SK-N-SH treated with all-trans-retinoic acid at 6 μM for 48 hours (cell line): ENCODE results near the gene ERC1.

ENCODE experiments used
- ARNTL ChIP-seq: fragments of 450-650 bp; formaldehyde crosslinking; IDR thresholded peaks from 2 replicates; pipeline ENCODE4 v1.5.0; 2020; ENCODE audit warnings: low read depth, mild to moderate bottlenecking, moderate library complexity, borderline replicate concordance
- CREB5 ChIP-seq: fragments of 250-450 bp; sonication (Bioruptor Pico); IDR thresholded peaks from 2 replicates; pipeline ENCODE4 v1.5.1; 2020; ENCODE audit warnings: low read depth, mild to moderate bottlenecking, moderate library complexity
- CSDC2 ChIP-seq: fragments of 250-450 bp; sonication (Bioruptor Pico); IDR thresholded peaks from 2 replicates; pipeline ENCODE4 v1.5.0; 2020; ENCODE audit warnings: mild to moderate bottlenecking, moderate library complexity
- CSRNP3 ChIP-seq: fragments of 250-450 bp; sonication (Bioruptor Pico); IDR thresholded peaks from 2 replicates; pipeline ENCODE4 v1.5.1; 2021; ENCODE audit warnings: mild to moderate bottlenecking, moderate library complexity
- GLIS3 ChIP-seq: fragments of 250-450 bp; sonication (Bioruptor Pico); IDR thresholded peaks from 2 replicates; pipeline ENCODE4 v1.5.0; 2020; ENCODE audit warnings: mild to moderate bottlenecking, moderate library complexity
- PATZ1 ChIP-seq: fragments of 250-450 bp; sonication (Bioruptor Pico); IDR thresholded peaks from 2 replicates; pipeline ENCODE4 v1.8.0; 2020; ENCODE audit warnings: mild to moderate bottlenecking, moderate library complexity, borderline replicate concordance
- TOX ChIP-seq: fragments of 250-450 bp; sonication (Bioruptor Pico); IDR thresholded peaks from 2 replicates; pipeline ENCODE4 v1.8.0; 2021; ENCODE audit warnings: mild to moderate bottlenecking, moderate library complexity, borderline replicate concordance
- ZFP30 ChIP-seq: fragments of 450-650 bp; formaldehyde crosslinking; IDR thresholded peaks from 2 replicates; pipeline ENCODE4 v1.5.0; 2022; ENCODE audit warnings: mild to moderate bottlenecking, moderate library complexity

GRCh38 chr12:1305791-1306500 lies 314.9 kb downstream of the ERC1 start:
- TF ChIP-seq TOX (no peak), GLIS3 (CRISPR knock-in tag) (no peak), ARNTL (CRISPR knock-in tag) (no peak), ZFP30 (CRISPR knock-in tag) (no peak), CSRNP3 (CRISPR knock-in tag) (no peak), CREB5 (no peak), CSDC2 (no peak), PATZ1 (CRISPR knock-in tag) (no peak)
